ENCODE measurements around the gene MSLN.

Gene MSLN

GRCh38 chr16:761625-762513, 1.3 kb downstream of the MSLN start:
- TF ChIP-seq CTCF (IDR thresholded peaks at IDR 0.05; ENCODE audit: control insufficient read depth, insufficient read depth, low read depth, low read length, missing control alignments): no peak
- DNase-seq (ENCODE audit: low read depth): no peak
- no peak overlapping the region for H3K4me3 ChIP-seq (ENCODE audit: control insufficient read depth, low read depth, low read length)

- no peak for TF ChIP-seq CTCF (IDR thresholded peaks at IDR 0.05; ENCODE audit: control insufficient read depth, insufficient read depth, low read depth, low read length, missing control alignments)
- no peak overlapping the region for H3K4me3 ChIP-seq (ENCODE audit: control insufficient read depth, low read depth, low read length)
- DNase-seq (ENCODE audit: low read depth): no peak
Measured at GRCh38 chr16:762595-763268, 2.2 kb downstream of the MSLN start.

DNA sequence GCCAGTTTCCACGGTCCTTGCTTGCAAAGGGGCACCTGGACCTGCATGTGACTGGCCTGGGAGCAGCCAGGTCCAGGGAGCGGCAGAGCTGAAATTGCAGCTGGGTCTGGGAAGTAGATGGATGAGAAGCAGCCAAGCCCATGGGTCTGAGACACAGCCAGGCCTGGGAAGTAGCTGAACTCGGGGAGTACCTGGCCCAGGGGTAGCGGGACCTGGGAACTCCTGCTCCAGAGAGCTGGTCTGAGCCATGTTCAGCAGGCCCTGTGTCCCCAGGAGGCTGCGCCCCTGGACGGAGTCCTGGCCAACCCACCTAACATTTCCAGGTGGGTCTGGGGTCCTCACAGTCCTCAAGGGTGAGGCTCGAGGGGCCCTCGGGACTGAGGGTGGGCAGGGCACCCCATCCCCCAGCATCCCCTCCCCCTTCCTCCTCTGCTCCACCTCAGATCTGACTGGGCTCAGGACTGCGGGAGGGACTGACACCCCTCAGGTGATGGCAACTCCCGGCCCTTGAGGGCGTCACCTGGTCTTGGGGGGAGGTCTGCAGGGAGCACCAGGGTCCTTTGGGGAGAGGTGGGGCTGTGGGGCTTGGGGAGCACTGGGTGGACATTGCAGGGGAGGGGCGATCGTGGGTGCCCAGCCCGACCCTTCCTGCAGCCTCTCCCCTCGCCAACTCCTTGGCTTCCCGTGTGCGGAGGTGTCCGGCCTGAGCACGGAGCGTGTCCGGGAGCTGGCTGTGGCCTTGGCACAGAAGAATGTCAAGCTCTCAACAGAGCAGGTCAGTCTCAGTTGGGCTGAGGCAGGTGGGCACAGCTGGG, 3.0 kb downstream of the MSLN start:
- DNase-seq (ENCODE audit: low read depth): no peak
- TF ChIP-seq CTCF (IDR thresholded peaks at IDR 0.05; ENCODE audit: control insufficient read depth, insufficient read depth, low read depth, low read length, missing control alignments): no peak
- no peak overlapping the region for H3K4me3 ChIP-seq (ENCODE audit: control insufficient read depth, low read depth, low read length)

GRCh38 chr16:764184-764750, 3.7 kb downstream of the MSLN start:
- H3K4me3 ChIP-seq (ENCODE audit: control insufficient read depth, low read depth, low read length): no peak overlapping the region
- TF ChIP-seq CTCF (IDR thresholded peaks at IDR 0.05; ENCODE audit: control insufficient read depth, insufficient read depth, low read depth, low read length, missing control alignments): no peak
- DNase-seq (ENCODE audit: low read depth): no peak

DNA sequence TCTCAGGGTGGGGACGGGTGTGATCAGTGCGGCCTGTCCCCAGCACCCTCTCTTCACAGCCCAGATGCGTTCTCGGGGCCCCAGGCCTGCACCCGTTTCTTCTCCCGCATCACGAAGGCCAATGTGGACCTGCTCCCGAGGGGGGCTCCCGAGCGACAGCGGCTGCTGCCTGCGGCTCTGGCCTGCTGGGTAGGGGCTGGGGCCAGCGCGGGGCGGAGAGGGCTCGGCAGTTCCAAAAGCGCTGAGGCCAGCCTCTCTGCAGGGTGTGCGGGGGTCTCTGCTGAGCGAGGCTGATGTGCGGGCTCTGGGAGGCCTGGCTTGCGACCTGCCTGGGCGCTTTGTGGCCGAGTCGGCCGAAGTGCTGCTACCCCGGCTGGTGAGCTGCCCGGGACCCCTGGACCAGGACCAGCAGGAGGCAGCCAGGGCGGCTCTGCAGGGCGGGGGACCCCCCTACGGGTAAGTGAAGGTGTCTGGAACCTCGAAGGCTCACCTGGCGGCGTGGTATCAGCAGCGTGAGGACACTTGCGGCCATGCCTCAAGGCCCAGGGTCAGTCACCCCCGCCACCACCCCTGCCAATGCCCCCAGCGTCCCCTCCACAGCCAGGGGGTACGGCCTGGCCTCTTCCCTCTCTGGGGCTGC, 4.4 kb downstream of the MSLN start:
- DNase-seq (ENCODE audit: low read depth): no peak
- TF ChIP-seq CTCF (IDR thresholded peaks at IDR 0.05; ENCODE audit: control insufficient read depth, insufficient read depth, low read depth, low read length, missing control alignments): no peak

DNA sequence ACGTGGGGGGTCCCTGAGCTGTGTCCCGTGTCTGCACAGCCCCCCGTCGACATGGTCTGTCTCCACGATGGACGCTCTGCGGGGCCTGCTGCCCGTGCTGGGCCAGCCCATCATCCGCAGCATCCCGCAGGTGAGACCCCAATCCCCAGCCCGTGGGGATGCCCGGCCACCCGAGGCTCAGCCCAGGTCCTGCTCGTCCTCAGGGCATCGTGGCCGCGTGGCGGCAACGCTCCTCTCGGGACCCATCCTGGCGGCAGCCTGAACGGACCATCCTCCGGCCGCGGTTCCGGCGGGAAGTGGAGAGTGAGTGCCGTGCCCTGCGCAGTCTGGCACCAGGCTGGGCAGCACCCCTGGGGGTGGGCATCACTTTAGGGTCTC, 4.9 kb downstream of the MSLN start:
- no peak for DNase-seq (ENCODE audit: low read depth)
- no peak overlapping the region for H3K4me3 ChIP-seq (ENCODE audit: control insufficient read depth, low read depth, low read length)
- TF ChIP-seq CTCF (IDR thresholded peaks at IDR 0.05; ENCODE audit: control insufficient read depth, insufficient read depth, low read depth, low read length, missing control alignments): no peak

More for the DNA sequence above, 4.4 kb downstream of the MSLN start:
- H3K4me3 ChIP-seq (ENCODE audit: control insufficient read depth, low read depth, low read length): no peak overlapping the region

Measured in AG09309 (cell line).